ENCODE results near the gene CLDN22. TPM values are rescaled to one million over a fixed set of nuclear protein-coding genes. Genes with fewer than 3 reads are reported as not detected.
"Not testable (repeated sequence)": the region's sequence is repeated elsewhere in the genome, so short reads cannot be mapped to it uniquely, and the experiment has no call there.

CLDN22 gene
- total and polyA plus RNA-seq, 2 donors (not counting 1 experiment from before 2014, with no cell fraction given): not detected

DNA sequence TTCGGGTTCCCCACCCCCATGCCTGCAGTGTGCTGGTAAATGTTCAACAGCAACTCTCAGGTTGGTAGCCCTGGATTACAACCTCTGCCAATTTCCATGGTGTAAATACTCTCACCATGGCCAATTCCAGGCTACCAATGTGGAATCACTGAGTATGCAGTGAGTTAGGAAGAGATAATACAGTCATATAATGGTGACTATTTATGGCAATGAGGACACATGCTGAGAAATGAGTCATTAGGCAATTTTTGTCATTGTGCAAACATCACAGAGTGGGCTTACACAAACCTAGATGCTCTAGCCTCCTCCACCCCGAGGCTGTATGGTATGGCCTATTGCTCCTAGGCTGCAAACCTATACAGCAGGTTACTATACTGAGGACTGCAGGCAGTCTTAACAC is 6.8 kb upstream of the CLDN22 start:
- Histone ChIP-seq H3K36me3 (replicated peaks in 1 of 2; ENCODE audit: control extremely low read depth in 1 of 2, control insufficient read depth in 1 of 2, extremely low read depth in 1 of 2, insufficient read depth in 2 of 2, low read length in 1 of 2) (no peaks in the 10 kb centered on the region), H3K4me1 (ENCODE audit: control insufficient read depth in 2 of 2, insufficient read depth in 2 of 2, low read length in 2 of 2) (no peaks in the 10 kb centered on the region), H3K4me2 (replicated peaks; ENCODE audit: low read depth, low read length, poor library complexity, severe bottlenecking) (no peak overlapping the region), H3K27me3 (replicated peaks in 1 of 4; ENCODE audit: control extremely low read depth in 1 of 4, control insufficient read depth in 3 of 4, insufficient read depth in 4 of 4, low read length in 3 of 4) (no peaks in the 10 kb centered on the region), H4K20me1 (ENCODE audit: control insufficient read depth, insufficient read depth, low read length, poor library complexity, severe bottlenecking) (no peaks in the 10 kb centered on the region), H3K9ac (ENCODE audit: low read length) (no peak overlapping the region), H3K27ac (ENCODE audit: low read length in 2 of 2) (no peak overlapping the region), H3K79me2 (ENCODE audit: control insufficient read depth, insufficient read depth, low read length) (no peaks in the 10 kb centered on the region), H3K4me3 (ENCODE audit: control extremely low read depth in 1 of 5, extremely low read depth in 1 of 5, insufficient read depth in 1 of 5, low read depth in 2 of 5, low read length in 4 of 5) (no peak overlapping the region), H3K9me3 (ENCODE audit: control extremely low read depth in 1 of 3, control insufficient read depth in 2 of 3, insufficient read depth in 1 of 3, low read length in 2 of 3) (peaks cover 0 to 3% (median 0%) of the 10 kb centered on the region in 3 donors), H2AFZ (ENCODE audit: insufficient read depth, low read depth, low read length, poor library complexity, severe bottlenecking) (no peak overlapping the region)
- ChIA-PET CTCF (no interaction called here), POLR2A (no interaction called here)
- Mint-ChIP-seq H3K4me1 (no peaks in the 10 kb centered on the region), H3K4me3 (no peak overlapping the region), H3K9me3 (ENCODE audit: insufficient read depth) (no peaks in the 10 kb centered on the region), H3K27me3 (no peaks in the 10 kb centered on the region), H3K27ac (no peak overlapping the region)
- DNase-seq (no peak), ATAC-seq (ENCODE audit: low read depth) (no peak)
- WGBS (ENCODE audit: insufficient coverage): 70% methylated on average over 2 of the region's 2 CpGs
- no peak for TF ChIP-seq CTCF (IDR thresholded peaks at IDR 0.05)
- intact Hi-C loops (cut with micrococcal nuclease): no loop called here

GRCh38 chr4:183326387-183326786 is 6.3 kb upstream of the CLDN22 start:
- H3K4me3 Mint-ChIP-seq: not testable (repeated sequence)

More at GRCh38 chr4:183326387-183326786, 6.3 kb upstream of the CLDN22 start:
- H3K27ac Mint-ChIP-seq; H3K27ac ChIP-seq (ENCODE audit: low read length in 2 of 2); H3K9ac ChIP-seq (ENCODE audit: low read length); H3K79me2 ChIP-seq (ENCODE audit: control insufficient read depth, insufficient read depth, low read length); H3K27me3 Mint-ChIP-seq; POLR2A ChIA-PET; H4K20me1 ChIP-seq (ENCODE audit: control insufficient read depth, insufficient read depth, low read length, poor library complexity, severe bottlenecking); CTCF ChIA-PET; ATAC-seq (ENCODE audit: low read depth); H3K4me2 ChIP-seq (replicated peaks; ENCODE audit: low read depth, low read length, poor library complexity, severe bottlenecking); H3K27me3 ChIP-seq (replicated peaks in 1 of 4; ENCODE audit: control extremely low read depth in 1 of 4, control insufficient read depth in 3 of 4, insufficient read depth in 4 of 4, low read length in 3 of 4); intact Hi-C loops (cut with micrococcal nuclease); H3K4me1 ChIP-seq (ENCODE audit: control insufficient read depth in 2 of 2, insufficient read depth in 2 of 2, low read length in 2 of 2); DNase-seq; H3K36me3 ChIP-seq (replicated peaks in 1 of 2; ENCODE audit: control extremely low read depth in 1 of 2, control insufficient read depth in 1 of 2, extremely low read depth in 1 of 2, insufficient read depth in 2 of 2, low read length in 1 of 2); H3K4me1 Mint-ChIP-seq; H3K9me3 Mint-ChIP-seq (ENCODE audit: insufficient read depth); H3K4me3 ChIP-seq (ENCODE audit: control extremely low read depth in 1 of 5, extremely low read depth in 1 of 5, insufficient read depth in 1 of 5, low read depth in 2 of 5, low read length in 4 of 5); H3K9me3 ChIP-seq (ENCODE audit: control extremely low read depth in 1 of 3, control insufficient read depth in 2 of 3, insufficient read depth in 1 of 3, low read length in 2 of 3); H2AFZ ChIP-seq (ENCODE audit: insufficient read depth, low read depth, low read length, poor library complexity, severe bottlenecking): not testable (repeated sequence)
- WGBS (ENCODE audit: insufficient coverage): 79% methylated on average over 4 of the region's 6 CpGs

Data from B cell (primary cell).